HFF-Myc (cell line): ENCODE measurements around the gene SYT17.

ENCODE experiments used
- DNase-seq: peaks from one replicate; pipeline ENCODE4 v3.0.0-alpha.2; 2011; ENCODE audit warnings: low read depth; ENCODE audit errors: extremely low read depth
- H3K4me3 ChIP-seq: replicated peaks from 2 replicates; pipeline ENCODE4 v1.5.1; 2011; ENCODE audit warnings: low read depth, mild to moderate bottlenecking, control low read depth, low read length
- TF ChIP-seq, protein P1 (sequence below): IDR thresholded peaks from 2 replicates; pipeline ENCODE4 v1.5.1; 2012; ENCODE audit warnings: mild to moderate bottlenecking, low read depth, low read length, control low read depth; ENCODE audit errors: missing control alignments

SYT17 gene

GRCh38 chr16:19283637-19284036, 115.6 kb downstream of the SYT17 start:
- TF ChIP-seq, protein P1, sequence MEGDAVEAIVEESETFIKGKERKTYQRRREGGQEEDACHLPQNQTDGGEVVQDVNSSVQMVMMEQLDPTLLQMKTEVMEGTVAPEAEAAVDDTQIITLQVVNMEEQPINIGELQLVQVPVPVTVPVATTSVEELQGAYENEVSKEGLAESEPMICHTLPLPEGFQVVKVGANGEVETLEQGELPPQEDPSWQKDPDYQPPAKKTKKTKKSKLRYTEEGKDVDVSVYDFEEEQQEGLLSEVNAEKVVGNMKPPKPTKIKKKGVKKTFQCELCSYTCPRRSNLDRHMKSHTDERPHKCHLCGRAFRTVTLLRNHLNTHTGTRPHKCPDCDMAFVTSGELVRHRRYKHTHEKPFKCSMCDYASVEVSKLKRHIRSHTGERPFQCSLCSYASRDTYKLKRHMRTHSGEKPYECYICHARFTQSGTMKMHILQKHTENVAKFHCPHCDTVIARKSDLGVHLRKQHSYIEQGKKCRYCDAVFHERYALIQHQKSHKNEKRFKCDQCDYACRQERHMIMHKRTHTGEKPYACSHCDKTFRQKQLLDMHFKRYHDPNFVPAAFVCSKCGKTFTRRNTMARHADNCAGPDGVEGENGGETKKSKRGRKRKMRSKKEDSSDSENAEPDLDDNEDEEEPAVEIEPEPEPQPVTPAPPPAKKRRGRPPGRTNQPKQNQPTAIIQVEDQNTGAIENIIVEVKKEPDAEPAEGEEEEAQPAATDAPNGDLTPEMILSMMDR = no peak
- no peak for DNase-seq
- H3K4me3 ChIP-seq = no peak overlapping the region

DNA sequence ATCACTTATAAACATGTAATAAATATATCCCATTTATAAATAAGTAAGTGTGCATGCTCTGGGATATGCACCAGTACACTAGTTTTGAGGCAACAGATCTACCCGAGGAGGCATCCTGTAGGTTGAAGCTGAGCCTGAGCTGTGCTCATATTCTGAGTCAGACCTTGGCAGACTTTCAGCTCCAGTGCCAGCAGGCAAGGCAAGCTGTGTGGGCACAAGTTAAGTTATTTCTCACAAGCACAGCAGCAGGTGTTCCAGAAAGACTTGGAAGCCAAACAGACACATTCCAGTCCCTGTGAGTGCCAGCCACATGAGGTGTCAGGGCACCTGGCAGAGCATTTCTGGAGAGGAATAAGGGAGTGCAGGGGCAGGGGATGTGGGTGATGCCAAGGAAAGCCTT, 116.2 kb downstream of the SYT17 start:
- DNase-seq = no peak
- no peak overlapping the region for H3K4me3 ChIP-seq
- TF ChIP-seq, protein P1 = no peak

DNA sequence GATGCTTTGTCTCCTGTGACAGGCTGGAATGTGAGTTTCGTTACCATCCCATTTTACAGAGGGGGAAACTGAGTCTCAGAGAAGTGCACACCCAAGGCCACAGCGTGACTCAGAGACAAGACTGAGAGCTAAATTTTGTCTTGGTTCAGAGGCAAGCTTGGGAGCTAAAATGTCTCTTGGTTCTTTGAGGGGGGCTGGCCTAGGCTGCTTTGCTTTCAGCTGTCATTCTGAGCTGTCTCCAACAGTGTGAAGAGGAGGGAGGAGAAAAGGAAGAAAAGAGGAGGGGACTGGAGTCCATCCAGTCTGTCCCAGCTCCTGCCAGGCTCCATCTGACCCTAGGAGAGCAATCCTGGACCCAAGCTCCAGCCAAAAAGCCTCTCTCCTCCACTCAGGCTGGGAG, 117.4 kb downstream of the SYT17 start, which contains the start of gene CLEC19A:
CLEC19A (plus strand) TSS at position 301 of the 400 bp plus-strand sequence. CDS start 121 bp downstream, outside the sequence.
- H3K4me3 ChIP-seq = no peak within 1 kb of the TSS
- TF ChIP-seq, protein P1 = no peak
- DNase-seq = no peak

DNA sequence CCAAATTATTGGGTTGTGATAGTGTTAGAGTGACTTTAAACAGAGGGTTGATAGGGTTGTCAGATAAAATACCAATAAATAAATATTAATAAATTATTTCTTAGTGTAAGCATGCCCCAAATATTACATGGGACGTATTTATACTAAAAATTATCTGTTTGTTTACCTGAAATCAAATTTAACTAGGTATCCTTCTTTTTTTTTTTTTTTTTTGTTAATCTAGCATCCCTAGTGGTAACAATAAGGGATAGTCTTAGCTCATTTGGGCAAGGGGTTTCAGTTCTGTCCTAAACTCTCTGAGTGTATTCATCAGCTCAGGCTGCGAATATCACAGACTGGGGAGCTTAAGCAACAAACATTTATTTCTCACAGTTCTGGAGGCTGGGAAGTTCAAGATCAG, 118.8 kb downstream of the SYT17 start:
- TF ChIP-seq, protein P1 = no peak
- H3K4me3 ChIP-seq = no peak overlapping the region
- DNase-seq = no peak

DNA sequence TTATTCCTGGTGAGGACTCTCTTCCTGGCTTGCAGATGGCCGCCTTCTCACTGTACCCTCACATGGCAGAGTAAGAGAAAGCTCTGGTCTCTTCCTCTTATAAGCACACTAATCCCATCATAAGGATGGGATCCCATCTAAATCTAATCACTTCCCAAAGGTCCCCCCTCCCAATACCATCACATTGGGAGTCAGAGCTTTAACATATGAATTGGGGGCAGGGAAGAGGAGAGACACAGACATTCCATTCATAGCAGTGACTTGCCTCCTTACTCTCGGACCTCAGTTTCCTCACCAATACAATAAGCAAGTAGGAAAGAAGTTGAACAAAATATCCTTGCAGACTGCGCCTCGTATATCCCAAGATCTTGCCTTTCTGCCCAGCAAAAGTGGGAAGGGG, 119.2 kb downstream of the SYT17 start:
- no peak overlapping the region for H3K4me3 ChIP-seq
- no peak for DNase-seq
- TF ChIP-seq, protein P1 = no peak

- TF ChIP-seq, protein P1 = no peak
- DNase-seq = no peak
- no peak overlapping the region for H3K4me3 ChIP-seq
Observed at GRCh38 chr16:19288872-19289799, 121.1 kb downstream of the SYT17 start.
